OCI-LY7 (cell line): ENCODE data around the gene HSPB7.
"Not testable (repeated sequence)": the region's sequence is repeated elsewhere in the genome, so short reads cannot be mapped to it uniquely, and the experiment has no call there.

Experiments
- EZH2phosphoT487 ChIP-seq: fragments of 200-600 bp; sonication (generic); IDR thresholded peaks from 2 replicates; pipeline ENCODE4 v1.6.1; 2018; ENCODE audit warnings: low read depth, borderline replicate concordance, mild to moderate bottlenecking, mixed run types, antibody characterized with exemption, low read length, moderate library complexity, mixed read lengths
- TF ChIP-seq, protein P1 (sequence below): fragments of 200-600 bp; sonication (generic); conservative IDR thresholded peaks from 2 replicates; pipeline ENCODE4 v1.5.1; 2014; ENCODE audit warnings: mild to moderate bottlenecking, antibody characterized with exemption, low read length, moderate library complexity, mixed read lengths

DNA sequence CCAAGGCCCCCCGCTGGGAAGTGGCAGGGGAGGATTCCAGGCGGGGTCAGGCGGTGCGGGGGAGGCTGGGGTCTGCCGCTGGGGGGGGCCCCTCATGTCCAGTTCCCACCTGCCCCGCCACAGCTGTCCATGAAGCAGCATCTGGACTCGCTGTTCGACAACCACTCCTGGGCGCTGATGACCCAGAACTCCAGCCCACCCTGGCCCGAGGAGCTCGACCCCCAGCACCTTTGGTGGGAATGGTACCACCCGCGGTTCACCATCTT lies 11.1 kb upstream of the HSPB7 start:
- TF ChIP-seq, protein P1, sequence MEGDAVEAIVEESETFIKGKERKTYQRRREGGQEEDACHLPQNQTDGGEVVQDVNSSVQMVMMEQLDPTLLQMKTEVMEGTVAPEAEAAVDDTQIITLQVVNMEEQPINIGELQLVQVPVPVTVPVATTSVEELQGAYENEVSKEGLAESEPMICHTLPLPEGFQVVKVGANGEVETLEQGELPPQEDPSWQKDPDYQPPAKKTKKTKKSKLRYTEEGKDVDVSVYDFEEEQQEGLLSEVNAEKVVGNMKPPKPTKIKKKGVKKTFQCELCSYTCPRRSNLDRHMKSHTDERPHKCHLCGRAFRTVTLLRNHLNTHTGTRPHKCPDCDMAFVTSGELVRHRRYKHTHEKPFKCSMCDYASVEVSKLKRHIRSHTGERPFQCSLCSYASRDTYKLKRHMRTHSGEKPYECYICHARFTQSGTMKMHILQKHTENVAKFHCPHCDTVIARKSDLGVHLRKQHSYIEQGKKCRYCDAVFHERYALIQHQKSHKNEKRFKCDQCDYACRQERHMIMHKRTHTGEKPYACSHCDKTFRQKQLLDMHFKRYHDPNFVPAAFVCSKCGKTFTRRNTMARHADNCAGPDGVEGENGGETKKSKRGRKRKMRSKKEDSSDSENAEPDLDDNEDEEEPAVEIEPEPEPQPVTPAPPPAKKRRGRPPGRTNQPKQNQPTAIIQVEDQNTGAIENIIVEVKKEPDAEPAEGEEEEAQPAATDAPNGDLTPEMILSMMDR, result not testable (repeated sequence)
- not testable (repeated sequence) for TF ChIP-seq EZH2phosphoT487
